ENCODE results near the gene S100A3. TPM values are rescaled to one million over a fixed set of nuclear protein-coding genes. Genes with fewer than 3 reads are reported as not detected.
A peak's percentile ranks its signal among the peaks of the same experiment; 100 is the strongest.

The S100A3 gene
- polyA plus RNA-seq, 3 donors = 0.31 to 0.54 TPM; not detected in 1

DNA sequence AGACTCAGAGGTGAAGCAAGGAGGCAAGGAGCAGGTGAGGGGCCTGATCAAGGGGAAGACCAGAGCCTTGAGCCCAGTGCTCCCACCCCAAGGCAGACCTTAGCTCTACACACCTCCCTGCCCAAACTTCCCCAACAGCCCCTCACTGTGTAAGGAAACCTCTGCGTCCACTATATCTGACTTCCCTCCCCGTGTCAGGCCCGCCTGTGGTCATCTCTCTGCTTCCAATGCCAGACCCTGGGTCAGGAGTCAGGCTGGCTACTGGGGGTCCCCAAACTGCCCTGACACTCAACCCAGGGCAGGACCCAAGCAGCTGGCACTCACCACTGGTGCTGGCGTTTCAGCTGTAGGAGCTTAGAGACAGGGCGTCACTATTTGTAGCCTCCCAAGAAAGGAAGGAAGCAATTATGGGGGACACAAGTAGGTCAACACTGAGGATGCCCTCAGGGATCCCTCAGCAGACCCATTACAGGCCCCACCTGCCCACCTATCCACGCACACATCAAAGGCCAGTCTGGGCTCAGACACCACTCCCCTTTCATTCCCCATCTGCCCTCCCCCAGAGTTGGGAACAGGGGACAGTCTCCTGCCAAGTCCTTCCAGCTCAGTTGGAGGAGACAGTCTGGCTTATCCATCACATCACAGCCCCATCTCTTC, 811 bp upstream of the S100A3 start:
- Mint-ChIP-seq H3K27ac (peak overlapping the region; percentile 54 to 92 (median 84)), H3K4me3 (no peak overlapping the region), H3K9me3 (no peaks in the 10 kb centered on the region), H3K4me1 (peaks cover 89% of the 10 kb centered on the region), H3K27me3 (ENCODE audit: low read depth in 3 of 3) (peaks cover 1 to 4% (median 2%) of the 10 kb centered on the region in 3 donors), H3K36me3 (peaks cover 3 to 10% of the 10 kb centered on the region in 2 donors)
- peaks cover 28% of the 10 kb centered on the region for H3K79me2 ChIP-seq (ENCODE audit: insufficient read depth, low read length)
- no peak for DNase-seq
- TF ChIP-seq CTCF (IDR thresholded peaks at IDR 0.05) = no peak
- H3K9ac ChIP-seq (ENCODE audit: insufficient read depth, low read length, poor library complexity, severe bottlenecking) = no peak overlapping the region
- intact Hi-C loops (cut with micrococcal nuclease) = loop anchor here in 1 of 2 donors (5.0 kb wide), 1 partner anchor 38 kb away; no protein-coding TSS in a partner anchor
- peak overlapping the region; percentile 1 to 94 for H3K27ac ChIP-seq (ENCODE audit: low read depth in 1 of 2, low read length in 2 of 2)
- H3K4me1 ChIP-seq (ENCODE audit: control insufficient read depth in 1 of 2, insufficient read depth in 2 of 2, low read length in 2 of 2) = peaks cover 81 to 91% of the 10 kb centered on the region in 2 donors
- H2AFZ ChIP-seq (ENCODE audit: insufficient read depth, low read depth, low read length, poor library complexity, severe bottlenecking) = no peak overlapping the region
- H3K4me3 ChIP-seq (replicated peaks in 1 of 3; ENCODE audit: low read depth in 2 of 3, low read length in 3 of 3) = peak overlapping the region in 1 of 3 experiments; percentile 33
- no peaks in the 10 kb centered on the region for H3K36me3 ChIP-seq (replicated peaks in 1 of 2; ENCODE audit: control insufficient read depth in 1 of 2, insufficient read depth in 2 of 2, low read length in 2 of 2)
- no peak overlapping the region for H3K4me2 ChIP-seq (replicated peaks; ENCODE audit: extremely low read depth, low read length, poor library complexity, severe bottlenecking)
- 80% methylated on average over 6 of the region's 6 CpGs for WGBS (ENCODE audit: insufficient coverage)
- H3K9me3 ChIP-seq (replicated peaks in 1 of 2; ENCODE audit: control insufficient read depth in 1 of 2, insufficient read depth in 1 of 2, low read length in 2 of 2) = no peaks in the 10 kb centered on the region
- no peaks in the 10 kb centered on the region for H3K27me3 ChIP-seq (ENCODE audit: control insufficient read depth in 2 of 2, insufficient read depth in 2 of 2, low read length in 2 of 2)
- H4K20me1 ChIP-seq (ENCODE audit: insufficient read depth, low read length) = peaks cover 7% of the 10 kb centered on the region

DNA sequence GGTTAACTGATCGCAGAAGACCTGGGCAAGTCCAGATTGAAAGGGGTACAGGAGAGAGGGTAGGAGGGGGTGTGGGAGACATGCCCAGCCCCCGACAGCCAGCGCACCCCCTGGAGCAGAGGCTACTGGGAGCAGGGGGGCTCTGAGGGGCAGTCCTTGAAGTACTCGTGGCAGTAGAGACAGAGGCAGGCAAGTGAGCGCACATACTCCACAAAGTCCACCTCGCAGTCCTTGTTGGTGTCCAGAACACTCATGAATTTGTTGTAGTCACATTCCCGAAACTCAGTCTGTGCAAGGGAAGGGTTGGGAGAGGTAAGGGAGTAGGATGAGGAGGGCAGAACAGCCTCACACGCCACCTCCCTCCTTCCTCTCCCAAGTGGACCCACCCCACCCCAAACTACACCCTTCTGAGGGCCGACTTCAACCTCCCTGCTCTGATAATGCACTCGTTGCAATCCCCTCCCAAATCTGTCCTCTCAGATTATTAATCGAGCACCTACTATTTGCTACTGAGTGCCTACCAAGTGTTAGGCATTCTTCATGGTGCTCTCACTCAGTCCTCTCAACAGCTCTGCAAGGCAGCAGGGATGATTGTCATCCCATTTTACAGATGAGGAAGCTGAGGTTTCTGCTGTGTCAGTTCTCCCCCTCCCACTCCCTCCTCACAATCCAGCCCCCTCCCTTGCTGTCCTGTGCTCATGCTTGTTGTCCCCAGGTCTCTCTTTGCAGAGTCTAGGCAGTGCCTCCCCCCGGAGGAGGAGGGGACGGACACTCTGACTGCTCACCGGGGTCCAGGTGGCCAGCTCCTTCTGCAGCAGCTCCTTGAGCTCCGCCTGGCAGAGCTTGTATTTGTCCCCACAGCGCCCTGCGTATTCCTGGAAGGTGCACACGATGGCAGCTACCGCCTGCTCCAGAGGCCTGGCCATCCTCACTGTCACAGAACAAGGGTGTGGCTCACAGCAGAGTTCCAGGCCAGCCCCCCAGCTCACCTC, 1.2 kb downstream of the S100A3 start:
- peaks cover 90% of the 10 kb centered on the region for H3K4me1 Mint-ChIP-seq
- H3K27ac Mint-ChIP-seq = peak overlapping the region in 5 of 7 donors; percentile 10 to 84 (median 54)
- intact Hi-C loops (cut with micrococcal nuclease) = loop anchor here in 1 of 2 donors (5.0 kb wide), 1 partner anchor 36 kb away; no protein-coding TSS in a partner anchor
- no peak for TF ChIP-seq CTCF (IDR thresholded peaks at IDR 0.05)
- H3K27ac ChIP-seq (ENCODE audit: low read depth in 1 of 2, low read length in 2 of 2) = peak overlapping the region in 1 of 2 donors; percentile 94
- H3K36me3 ChIP-seq (replicated peaks in 1 of 2; ENCODE audit: control insufficient read depth in 1 of 2, insufficient read depth in 2 of 2, low read length in 2 of 2) = peaks cover 19 to 20% of the 10 kb centered on the region in 2 donors
- H3K4me3 Mint-ChIP-seq = no peak overlapping the region
- no peak overlapping the region for H3K9ac ChIP-seq (ENCODE audit: insufficient read depth, low read length, poor library complexity, severe bottlenecking)
- H3K4me3 ChIP-seq (replicated peaks in 1 of 3; ENCODE audit: low read depth in 2 of 3, low read length in 3 of 3) = peak overlapping the region in 1 of 3 experiments; percentile 3
- no peaks in the 10 kb centered on the region for H3K9me3 ChIP-seq (replicated peaks in 1 of 2; ENCODE audit: control insufficient read depth in 1 of 2, insufficient read depth in 1 of 2, low read length in 2 of 2)
- H3K4me1 ChIP-seq (ENCODE audit: control insufficient read depth in 1 of 2, insufficient read depth in 2 of 2, low read length in 2 of 2) = peaks cover 82 to 91% of the 10 kb centered on the region in 2 donors
- H4K20me1 ChIP-seq (ENCODE audit: insufficient read depth, low read length) = peaks cover 27% of the 10 kb centered on the region
- peaks cover 0 to 4% (median 2%) of the 10 kb centered on the region in 3 donors for H3K27me3 Mint-ChIP-seq (ENCODE audit: low read depth in 3 of 3)
- 86% methylated on average over 14 of the region's 19 CpGs for WGBS (ENCODE audit: insufficient coverage)
- DNase-seq = peak in 1 of 3 donors; percentile 35
- peaks cover 24 to 26% of the 10 kb centered on the region in 2 donors for H3K36me3 Mint-ChIP-seq
- H3K9me3 Mint-ChIP-seq = no peaks in the 10 kb centered on the region
- peaks cover 48% of the 10 kb centered on the region for H3K79me2 ChIP-seq (ENCODE audit: insufficient read depth, low read length)
- no peaks in the 10 kb centered on the region for H3K27me3 ChIP-seq (ENCODE audit: control insufficient read depth in 2 of 2, insufficient read depth in 2 of 2, low read length in 2 of 2)
- H3K4me2 ChIP-seq (replicated peaks; ENCODE audit: extremely low read depth, low read length, poor library complexity, severe bottlenecking) = no peak overlapping the region
- H2AFZ ChIP-seq (ENCODE audit: insufficient read depth, low read depth, low read length, poor library complexity, severe bottlenecking) = no peak overlapping the region
